Progenitor cell of endocrine pancreas (in vitro differentiated cells): ENCODE results near the gene RCAN3. TPM values are rescaled to one million over a fixed set of nuclear protein-coding genes. Genes with fewer than 3 reads are reported as not detected.
A peak's percentile ranks its signal among the peaks of the same experiment; 100 is the strongest.

ENCODE experiments used
- DNase-seq: peaks from one replicate; pipeline ENCODE4 v3.0.0; 2021; ENCODE audit warnings: low spot score; ENCODE audit not compliant: unreplicated experiment
- H3K27ac Mint-ChIP-seq: 2 replicates; pipeline ENCODE4 v1.8.0; 2021; ENCODE audit warnings: mild to moderate bottlenecking, moderate library complexity, mixed read lengths
- H3K27me3 Mint-ChIP-seq: 2 replicates; pipeline ENCODE4 v1.8.0; 2021; ENCODE audit warnings: mixed read lengths
- H3K36me3 Mint-ChIP-seq: 2 replicates; pipeline ENCODE4 v1.8.0; 2022; ENCODE audit warnings: mixed read lengths; ENCODE audit not compliant: insufficient read depth
- H3K4me1 Mint-ChIP-seq: 2 replicates; pipeline ENCODE4 v1.8.0; 2021; ENCODE audit warnings: low read depth, mixed read lengths
- H3K4me3 Mint-ChIP-seq: 2 replicates; pipeline ENCODE4 v1.8.0; 2021; ENCODE audit warnings: low read depth, mild to moderate bottlenecking, moderate library complexity, mixed read lengths
- H3K9me3 Mint-ChIP-seq: 2 replicates; pipeline ENCODE4 v1.8.0; 2021; ENCODE audit warnings: low read depth, mixed read lengths
- total RNA-seq: library from RNA; stranded (reverse); gene quantifications from 2 replicates; pipeline ENCODE4 v1.2.1, GENCODE V29; 2021
- TF ChIP-seq, protein P1 (sequence below): fragments of 200-600 bp; sonication (generic); IDR thresholded peaks from one replicate; pipeline ENCODE4 v1.5.0; 2021; ENCODE audit warnings: antibody characterized with exemption, mild to moderate bottlenecking; ENCODE audit not compliant: unreplicated experiment

Gene RCAN3
- total RNA-seq, 1 donor from 2014 or later = 31.0 TPM

DNA sequence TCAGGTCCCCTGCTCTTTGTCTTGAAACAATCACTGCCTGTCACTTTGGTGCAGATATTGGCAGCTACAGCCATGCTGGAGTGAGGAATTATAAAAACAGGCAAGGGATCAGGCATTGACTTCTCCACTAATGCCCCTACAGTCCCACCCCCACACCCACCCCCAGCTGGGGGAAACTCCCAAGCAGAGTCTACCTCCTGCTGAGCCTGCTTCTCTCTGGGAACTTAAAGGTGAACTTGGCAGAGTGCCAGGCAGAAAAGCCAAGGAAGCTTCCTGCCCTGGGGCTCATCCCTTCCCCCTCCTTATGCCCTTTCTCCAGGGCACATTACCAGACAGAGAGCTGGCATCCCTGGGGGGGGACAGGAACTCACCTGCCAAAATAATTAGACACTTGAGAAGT lies 60.0 kb downstream of the RCAN3 start:
- Mint-ChIP-seq H3K4me1 (peaks cover 7% of the 10 kb centered on the region), H3K36me3 (no peaks in the 10 kb centered on the region), H3K27me3 (peaks cover 21% of the 10 kb centered on the region), H3K4me3 (no peak overlapping the region), H3K9me3 (no peaks in the 10 kb centered on the region), H3K27ac (peak overlapping the region; percentile 70)
- TF ChIP-seq, protein P1, sequence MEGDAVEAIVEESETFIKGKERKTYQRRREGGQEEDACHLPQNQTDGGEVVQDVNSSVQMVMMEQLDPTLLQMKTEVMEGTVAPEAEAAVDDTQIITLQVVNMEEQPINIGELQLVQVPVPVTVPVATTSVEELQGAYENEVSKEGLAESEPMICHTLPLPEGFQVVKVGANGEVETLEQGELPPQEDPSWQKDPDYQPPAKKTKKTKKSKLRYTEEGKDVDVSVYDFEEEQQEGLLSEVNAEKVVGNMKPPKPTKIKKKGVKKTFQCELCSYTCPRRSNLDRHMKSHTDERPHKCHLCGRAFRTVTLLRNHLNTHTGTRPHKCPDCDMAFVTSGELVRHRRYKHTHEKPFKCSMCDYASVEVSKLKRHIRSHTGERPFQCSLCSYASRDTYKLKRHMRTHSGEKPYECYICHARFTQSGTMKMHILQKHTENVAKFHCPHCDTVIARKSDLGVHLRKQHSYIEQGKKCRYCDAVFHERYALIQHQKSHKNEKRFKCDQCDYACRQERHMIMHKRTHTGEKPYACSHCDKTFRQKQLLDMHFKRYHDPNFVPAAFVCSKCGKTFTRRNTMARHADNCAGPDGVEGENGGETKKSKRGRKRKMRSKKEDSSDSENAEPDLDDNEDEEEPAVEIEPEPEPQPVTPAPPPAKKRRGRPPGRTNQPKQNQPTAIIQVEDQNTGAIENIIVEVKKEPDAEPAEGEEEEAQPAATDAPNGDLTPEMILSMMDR = no peak
- no peak for DNase-seq

DNA sequence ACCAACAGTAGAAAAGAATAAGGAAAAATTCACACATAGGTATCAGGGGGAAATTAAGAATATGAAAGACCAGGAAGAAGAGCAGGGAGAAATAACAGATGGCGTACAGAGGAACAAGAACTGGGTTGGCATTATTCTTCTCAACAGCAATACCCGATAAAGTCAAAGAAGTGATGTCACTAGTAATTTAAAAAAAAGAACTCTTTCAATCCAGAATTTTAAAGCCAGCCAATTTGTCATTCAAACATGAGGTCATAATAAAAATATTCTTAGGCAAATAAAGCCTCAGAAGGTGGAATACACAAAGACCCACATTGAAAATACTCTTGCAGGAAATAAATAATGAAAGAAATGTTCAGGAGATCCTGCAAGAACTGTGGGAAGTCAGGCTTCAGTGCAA lies 62.1 kb downstream of the RCAN3 start:
- Mint-ChIP-seq H3K36me3 (no peaks in the 10 kb centered on the region), H3K27me3 (peaks cover 11% of the 10 kb centered on the region), H3K4me1 (peaks cover 13% of the 10 kb centered on the region), H3K9me3 (no peaks in the 10 kb centered on the region), H3K27ac (no peak overlapping the region), H3K4me3 (no peak overlapping the region)
- DNase-seq = no peak
- TF ChIP-seq, protein P1 = no peak

DNA sequence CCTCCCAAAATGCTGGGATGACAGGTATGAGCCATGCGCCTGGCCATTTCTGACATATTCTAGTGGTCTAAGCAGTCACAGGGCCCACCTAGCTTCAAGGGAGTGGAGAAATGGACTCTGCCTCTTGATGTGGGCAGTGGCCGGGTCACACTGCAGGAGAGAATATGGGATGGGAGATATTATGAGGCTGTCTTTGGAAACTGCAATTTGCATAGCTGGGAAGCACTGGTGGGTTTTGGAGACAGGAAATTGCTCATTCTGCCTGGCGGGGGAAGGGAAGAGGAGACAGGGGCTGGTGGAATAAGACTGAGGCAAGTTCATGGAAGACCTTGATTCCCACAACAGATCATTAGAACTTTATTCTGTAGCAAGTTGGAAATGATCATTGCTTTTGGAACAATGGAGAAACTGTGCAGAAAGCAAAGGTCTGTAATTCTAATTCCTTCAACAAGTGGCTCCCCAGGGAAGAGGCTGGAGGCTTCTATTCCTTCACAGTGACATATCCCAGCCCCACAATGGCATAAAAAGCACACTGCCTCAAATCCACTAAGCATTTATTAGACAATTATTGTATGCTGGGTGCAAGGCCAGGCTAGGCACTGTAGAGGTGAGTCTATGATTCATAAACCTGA lies 63.7 kb downstream of the RCAN3 start:
- H3K36me3 Mint-ChIP-seq = no peaks in the 10 kb centered on the region
- H3K4me1 Mint-ChIP-seq = peaks cover 13% of the 10 kb centered on the region
- H3K27ac Mint-ChIP-seq = no peak overlapping the region
- DNase-seq = no peak
- H3K27me3 Mint-ChIP-seq = peaks cover 11% of the 10 kb centered on the region
- no peaks in the 10 kb centered on the region for H3K9me3 Mint-ChIP-seq
- TF ChIP-seq, protein P1 = no peak
- no peak overlapping the region for H3K4me3 Mint-ChIP-seq

DNA sequence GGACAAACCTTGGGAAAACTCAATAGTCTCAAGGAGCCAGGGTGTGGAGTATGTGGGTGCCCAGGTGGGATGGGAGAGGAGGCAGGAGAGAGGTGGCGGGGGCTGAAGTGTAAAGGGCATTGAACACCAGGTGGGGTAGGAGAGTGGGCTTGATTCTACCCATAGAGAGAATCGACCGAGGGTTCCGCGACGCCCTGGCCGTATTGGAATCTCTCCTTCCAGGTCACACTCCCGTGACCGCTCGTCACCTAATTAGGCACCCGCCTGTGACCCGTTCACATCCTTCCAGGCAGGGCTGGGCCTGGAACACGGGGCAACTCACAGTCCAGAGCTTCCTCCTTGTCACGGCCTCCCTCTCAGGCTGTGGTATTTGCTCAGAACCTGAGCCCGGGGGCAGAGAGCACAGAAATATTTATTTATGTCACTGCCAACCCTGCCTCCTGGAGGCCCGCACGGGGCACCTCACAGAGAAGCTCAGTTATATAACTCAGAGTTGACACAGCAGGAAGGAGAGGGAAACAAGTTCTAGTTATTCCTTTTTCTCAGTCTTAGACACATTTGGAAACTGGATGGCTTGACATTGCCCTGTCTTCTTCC lies 65.3 kb downstream of the RCAN3 start:
- peaks cover 7% of the 10 kb centered on the region for H3K4me1 Mint-ChIP-seq

DNA sequence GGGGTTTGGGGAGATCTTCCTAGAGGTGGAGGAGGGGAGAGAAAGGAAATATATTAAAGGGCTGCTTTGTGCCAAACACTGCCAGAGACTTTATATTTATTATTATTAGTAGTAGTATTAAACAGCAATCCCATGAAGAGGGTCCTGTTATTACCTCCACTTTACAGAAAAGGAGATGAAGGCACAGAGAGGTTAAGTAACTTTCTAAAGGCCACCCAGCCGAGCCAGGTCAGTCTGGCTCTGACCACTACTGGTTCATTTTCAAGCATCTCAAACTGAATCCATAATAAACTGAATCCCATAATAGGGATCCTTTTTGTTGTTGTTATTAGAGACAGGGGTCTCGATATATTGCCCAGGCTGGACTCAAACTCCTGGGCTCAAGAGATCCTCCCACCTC lies 65.8 kb downstream of the RCAN3 start:
- Mint-ChIP-seq H3K27ac (peak overlapping the region; percentile 35), H3K27me3 (peaks cover 11% of the 10 kb centered on the region), H3K4me1 (peaks cover 7% of the 10 kb centered on the region), H3K4me3 (no peak overlapping the region), H3K36me3 (no peaks in the 10 kb centered on the region), H3K9me3 (no peaks in the 10 kb centered on the region)
- DNase-seq = no peak
- TF ChIP-seq, protein P1 = no peak

More for the DNA sequence above, 65.3 kb downstream of the RCAN3 start:
- H3K27me3 Mint-ChIP-seq = peaks cover 11% of the 10 kb centered on the region
- no peak overlapping the region for H3K4me3 Mint-ChIP-seq
- no peaks in the 10 kb centered on the region for H3K36me3 Mint-ChIP-seq
- H3K9me3 Mint-ChIP-seq = no peaks in the 10 kb centered on the region
- no peak for DNase-seq
- TF ChIP-seq, protein P1 = peak; percentile 15
- H3K27ac Mint-ChIP-seq = peak overlapping the region; percentile 77
